Measurements from ENCODE around the gene MAP3K2.

Gene MAP3K2

DNA sequence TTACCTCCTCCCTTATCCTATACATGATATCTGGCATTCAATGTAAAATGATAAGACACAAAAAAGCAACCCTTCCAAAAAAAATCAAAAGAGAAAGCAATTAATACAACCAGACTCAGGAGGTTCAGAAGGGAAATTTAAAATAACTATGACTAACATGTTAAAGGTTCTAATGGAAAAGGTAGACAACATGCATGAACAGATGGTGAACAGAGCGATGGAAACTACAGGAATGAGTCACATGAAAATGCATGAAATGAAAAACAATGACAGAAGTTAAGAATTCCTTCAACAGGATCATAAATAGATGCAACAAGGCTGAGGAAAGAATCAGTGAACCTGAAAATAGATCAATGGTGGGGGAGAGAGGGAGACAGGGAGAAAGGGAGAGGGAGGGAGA is 67.7 kb downstream of the MAP3K2 start:
- Histone ChIP-seq H3K27ac (no peak overlapping the region), H3K27me3 (replicated peaks) (no peaks in the 10 kb centered on the region), H3K36me3 (replicated peaks) (peaks cover 25% of the 10 kb centered on the region), H3K4me3 (ENCODE audit: low read depth, low read length) (no peak overlapping the region)
- TF ChIP-seq, protein P1, sequence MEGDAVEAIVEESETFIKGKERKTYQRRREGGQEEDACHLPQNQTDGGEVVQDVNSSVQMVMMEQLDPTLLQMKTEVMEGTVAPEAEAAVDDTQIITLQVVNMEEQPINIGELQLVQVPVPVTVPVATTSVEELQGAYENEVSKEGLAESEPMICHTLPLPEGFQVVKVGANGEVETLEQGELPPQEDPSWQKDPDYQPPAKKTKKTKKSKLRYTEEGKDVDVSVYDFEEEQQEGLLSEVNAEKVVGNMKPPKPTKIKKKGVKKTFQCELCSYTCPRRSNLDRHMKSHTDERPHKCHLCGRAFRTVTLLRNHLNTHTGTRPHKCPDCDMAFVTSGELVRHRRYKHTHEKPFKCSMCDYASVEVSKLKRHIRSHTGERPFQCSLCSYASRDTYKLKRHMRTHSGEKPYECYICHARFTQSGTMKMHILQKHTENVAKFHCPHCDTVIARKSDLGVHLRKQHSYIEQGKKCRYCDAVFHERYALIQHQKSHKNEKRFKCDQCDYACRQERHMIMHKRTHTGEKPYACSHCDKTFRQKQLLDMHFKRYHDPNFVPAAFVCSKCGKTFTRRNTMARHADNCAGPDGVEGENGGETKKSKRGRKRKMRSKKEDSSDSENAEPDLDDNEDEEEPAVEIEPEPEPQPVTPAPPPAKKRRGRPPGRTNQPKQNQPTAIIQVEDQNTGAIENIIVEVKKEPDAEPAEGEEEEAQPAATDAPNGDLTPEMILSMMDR (IDR thresholded peaks at IDR 0.05; ENCODE audit: low read depth, low read length, missing control alignments): no peak
- in situ Hi-C loops (cut with HindIII; ENCODE audit: low pct_ligation_motif_present, low sequenced_read_pairs): no loop called here
- DNase-seq: no peak

DNA sequence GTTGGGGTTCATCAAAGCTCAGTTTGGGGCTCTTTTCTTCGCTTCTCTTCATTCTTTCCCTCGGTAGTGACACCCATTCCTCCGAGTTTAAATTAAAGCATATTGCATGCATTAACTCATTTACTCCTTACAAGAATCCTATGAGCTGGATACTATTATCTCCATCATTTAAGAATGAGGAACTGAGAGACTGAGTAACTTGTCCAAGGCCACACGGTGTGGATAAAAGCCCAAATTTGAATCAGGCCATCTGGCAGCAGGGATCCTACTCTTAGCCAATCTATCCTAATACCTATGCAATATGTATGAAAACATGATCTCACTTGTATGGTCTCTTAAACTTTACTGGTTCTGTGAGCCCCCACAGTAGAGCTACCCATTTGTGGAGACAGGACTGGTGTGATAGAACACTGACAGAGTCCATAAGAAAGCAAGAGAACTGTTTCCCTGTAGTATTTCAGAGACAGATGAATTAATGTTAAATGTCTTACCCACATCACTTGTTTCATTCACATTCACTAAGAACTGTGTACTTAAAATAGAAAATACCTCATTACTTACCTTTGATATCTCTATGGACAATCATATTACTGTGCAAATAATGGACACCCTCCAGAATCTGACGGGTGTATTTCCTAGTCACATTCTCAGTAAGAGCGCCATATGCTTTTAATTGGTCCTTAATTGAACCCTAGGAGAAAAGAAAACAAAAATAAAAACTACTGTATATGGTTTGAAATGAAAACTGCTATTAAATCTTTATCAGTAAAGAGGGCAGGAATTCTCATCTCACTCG is 73.4 kb downstream of the MAP3K2 start:
- in situ Hi-C loops (cut with HindIII; ENCODE audit: low pct_ligation_motif_present, low sequenced_read_pairs): no loop called here
- H3K27ac ChIP-seq: no peak overlapping the region
- peaks cover 40% of the 10 kb centered on the region for H3K36me3 ChIP-seq (replicated peaks)
- no peak for DNase-seq
- H3K4me3 ChIP-seq (ENCODE audit: low read depth, low read length): no peak overlapping the region
- TF ChIP-seq, protein P1 (IDR thresholded peaks at IDR 0.05; ENCODE audit: low read depth, low read length, missing control alignments): no peak
- no peaks in the 10 kb centered on the region for H3K27me3 ChIP-seq (replicated peaks)

- H3K4me3 ChIP-seq (ENCODE audit: low read depth, low read length): no peak overlapping the region
- in situ Hi-C loops (cut with HindIII; ENCODE audit: low pct_ligation_motif_present, low sequenced_read_pairs): no loop called here
- H3K27ac ChIP-seq: no peak overlapping the region
- no peaks in the 10 kb centered on the region for H3K27me3 ChIP-seq (replicated peaks)
- DNase-seq: no peak
- peaks cover 39% of the 10 kb centered on the region for H3K36me3 ChIP-seq (replicated peaks)
- TF ChIP-seq, protein P1 (IDR thresholded peaks at IDR 0.05; ENCODE audit: low read depth, low read length, missing control alignments): no peak
These were observed 74.4 kb downstream of the MAP3K2 start for GRCh38 chr2:127313406-127313805.

- TF ChIP-seq, protein P1 (IDR thresholded peaks at IDR 0.05; ENCODE audit: low read depth, low read length, missing control alignments): no peak
- Histone ChIP-seq H3K4me3 (ENCODE audit: low read depth, low read length) (no peak overlapping the region), H3K27ac (no peak overlapping the region), H3K27me3 (replicated peaks) (no peaks in the 10 kb centered on the region), H3K36me3 (replicated peaks) (peaks cover 35% of the 10 kb centered on the region)
- DNase-seq: no peak
- in situ Hi-C loops (cut with HindIII; ENCODE audit: low pct_ligation_motif_present, low sequenced_read_pairs): no loop called here
These were observed 76.8 kb downstream of the MAP3K2 start for GRCh38 chr2:127310980-127311379.

- peaks cover 33% of the 10 kb centered on the region for H3K36me3 ChIP-seq (replicated peaks)
- in situ Hi-C loops (cut with HindIII; ENCODE audit: low pct_ligation_motif_present, low sequenced_read_pairs): no loop called here
- no peak overlapping the region for H3K4me3 ChIP-seq (ENCODE audit: low read depth, low read length)
- no peak overlapping the region for H3K27ac ChIP-seq
- DNase-seq: no peak
- no peaks in the 10 kb centered on the region for H3K27me3 ChIP-seq (replicated peaks)
- TF ChIP-seq, protein P1 (IDR thresholded peaks at IDR 0.05; ENCODE audit: low read depth, low read length, missing control alignments): no peak
These were observed 78.3 kb downstream of the MAP3K2 start for GRCh38 chr2:127309468-127309867.

Data from brain microvascular endothelial cell (primary cell).